ENCODE measurements around the gene CACNA1C.

The CACNA1C gene

DNA sequence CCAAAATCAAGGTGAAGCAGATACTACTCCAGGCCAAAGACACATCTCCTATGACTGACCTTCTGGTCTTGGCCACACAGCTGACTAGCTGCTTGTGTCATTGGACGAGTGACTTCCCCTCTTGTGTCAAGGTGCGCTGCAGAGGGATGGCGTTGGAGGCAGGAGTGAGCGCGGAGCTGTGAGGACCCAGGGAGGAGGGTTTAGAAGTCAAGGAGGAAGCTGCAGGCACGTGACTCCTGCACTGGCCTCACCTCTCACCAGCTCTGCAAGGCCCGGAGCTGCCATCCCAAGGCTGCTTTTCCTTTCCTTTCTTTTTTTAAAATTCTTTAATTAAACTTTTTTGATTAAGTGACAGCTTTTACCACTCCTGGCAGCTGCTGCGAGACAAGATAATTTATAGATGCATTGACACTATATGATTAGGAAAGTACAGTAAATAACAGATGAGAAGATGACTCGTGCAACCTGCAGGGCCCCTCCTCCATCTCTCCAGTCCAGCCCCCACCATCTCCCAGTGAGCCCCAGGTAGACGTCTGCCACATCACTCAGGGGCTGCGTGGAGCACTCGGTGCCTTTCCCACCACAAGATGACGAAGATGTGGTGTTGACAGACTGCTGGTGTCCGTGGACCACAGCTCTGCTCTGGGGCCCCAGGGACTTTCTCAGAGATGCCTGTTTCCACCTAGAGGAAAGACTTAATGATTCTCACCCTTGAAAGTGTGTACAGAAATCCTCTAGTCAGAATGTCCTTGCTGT is 350.6 kb downstream of the CACNA1C start:
- Histone ChIP-seq H3K4me1 (ENCODE audit: control insufficient read depth in 5 of 5, insufficient read depth in 5 of 5, low read length in 5 of 5) (peaks cover 0 to 3% (median 0%) of the 10 kb centered on the region in 5 donors), H3K9me3 (ENCODE audit: control insufficient read depth in 5 of 5, low read length in 5 of 5) (peaks cover 0 to 2% (median 0%) of the 10 kb centered on the region in 5 donors), H3K27ac (ENCODE audit: low read depth, low read length) (no peak overlapping the region), H3K36me3 (ENCODE audit: control insufficient read depth in 5 of 5, insufficient read depth in 5 of 5, low read length in 5 of 5) (no peaks in the 10 kb centered on the region), H3K4me3 (ENCODE audit: low read depth in 1 of 5, low read length in 5 of 5) (no peak overlapping the region), H3K9ac (ENCODE audit: low read length in 5 of 5) (no peak overlapping the region), H3K27me3 (ENCODE audit: control insufficient read depth in 5 of 5, insufficient read depth in 4 of 5, low read length in 5 of 5) (no peaks in the 10 kb centered on the region)

GRCh38 chr12:2405039-2405438 is 352.3 kb downstream of the CACNA1C start:
- no peak overlapping the region for H3K4me3 ChIP-seq (ENCODE audit: low read depth in 1 of 5, low read length in 5 of 5)

GRCh38 chr12:2406903-2407302 is 354.1 kb downstream of the CACNA1C start:
- Histone ChIP-seq H3K27me3 (ENCODE audit: control insufficient read depth in 5 of 5, insufficient read depth in 4 of 5, low read length in 5 of 5) (no peaks in the 10 kb centered on the region), H3K4me3 (ENCODE audit: low read depth in 1 of 5, low read length in 5 of 5) (no peak overlapping the region), H3K27ac (ENCODE audit: low read depth, low read length) (no peak overlapping the region), H3K9me3 (ENCODE audit: control insufficient read depth in 5 of 5, low read length in 5 of 5) (peaks cover 0 to 2% (median 0%) of the 10 kb centered on the region in 5 donors), H3K4me1 (ENCODE audit: control insufficient read depth in 5 of 5, insufficient read depth in 5 of 5, low read length in 5 of 5) (no peaks in the 10 kb centered on the region), H3K9ac (ENCODE audit: low read length in 5 of 5) (no peak overlapping the region), H3K36me3 (ENCODE audit: control insufficient read depth in 5 of 5, insufficient read depth in 5 of 5, low read length in 5 of 5) (no peaks in the 10 kb centered on the region)

More at GRCh38 chr12:2405039-2405438, 352.3 kb downstream of the CACNA1C start:
- H3K9me3 ChIP-seq (ENCODE audit: control insufficient read depth in 5 of 5, low read length in 5 of 5) = peaks cover 0 to 2% (median 0%) of the 10 kb centered on the region in 5 donors
- H3K9ac ChIP-seq (ENCODE audit: low read length in 5 of 5) = no peak overlapping the region
- no peak overlapping the region for H3K27ac ChIP-seq (ENCODE audit: low read depth, low read length)
- no peaks in the 10 kb centered on the region for H3K27me3 ChIP-seq (ENCODE audit: control insufficient read depth in 5 of 5, insufficient read depth in 4 of 5, low read length in 5 of 5)
- H3K4me1 ChIP-seq (ENCODE audit: control insufficient read depth in 5 of 5, insufficient read depth in 5 of 5, low read length in 5 of 5) = peaks cover 0 to 3% (median 0%) of the 10 kb centered on the region in 5 donors
- no peaks in the 10 kb centered on the region for H3K36me3 ChIP-seq (ENCODE audit: control insufficient read depth in 5 of 5, insufficient read depth in 5 of 5, low read length in 5 of 5)

DNA sequence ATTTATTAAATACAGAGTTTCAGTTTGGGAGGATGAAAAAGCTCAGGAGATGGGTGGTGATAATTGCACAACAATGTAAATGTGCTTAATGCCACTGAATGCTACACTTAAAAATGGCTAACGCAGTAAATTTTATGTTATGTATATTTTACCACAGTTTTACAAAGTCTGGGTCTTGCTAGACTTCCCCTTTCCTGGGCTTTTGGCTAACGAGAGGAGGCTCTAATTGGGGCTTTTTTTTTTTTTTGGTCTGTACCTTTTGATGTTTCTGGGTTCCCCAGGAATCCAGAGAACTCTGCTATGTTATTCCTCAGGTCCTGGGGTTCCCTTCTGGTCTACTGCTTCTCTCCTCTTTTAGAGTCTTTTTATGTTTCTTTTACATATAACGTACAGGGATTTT is 355.5 kb downstream of the CACNA1C start:
- no peaks in the 10 kb centered on the region for H3K4me1 ChIP-seq (ENCODE audit: control insufficient read depth in 5 of 5, insufficient read depth in 5 of 5, low read length in 5 of 5)
- no peaks in the 10 kb centered on the region for H3K27me3 ChIP-seq (ENCODE audit: control insufficient read depth in 5 of 5, insufficient read depth in 4 of 5, low read length in 5 of 5)
- H3K9me3 ChIP-seq (ENCODE audit: control insufficient read depth in 5 of 5, low read length in 5 of 5) = peaks cover 0 to 2% (median 0%) of the 10 kb centered on the region in 5 donors
- no peaks in the 10 kb centered on the region for H3K36me3 ChIP-seq (ENCODE audit: control insufficient read depth in 5 of 5, insufficient read depth in 5 of 5, low read length in 5 of 5)
- H3K27ac ChIP-seq (ENCODE audit: low read depth, low read length) = no peak overlapping the region
- H3K4me3 ChIP-seq (ENCODE audit: low read depth in 1 of 5, low read length in 5 of 5) = no peak overlapping the region
- H3K9ac ChIP-seq (ENCODE audit: low read length in 5 of 5) = no peak overlapping the region

DNA sequence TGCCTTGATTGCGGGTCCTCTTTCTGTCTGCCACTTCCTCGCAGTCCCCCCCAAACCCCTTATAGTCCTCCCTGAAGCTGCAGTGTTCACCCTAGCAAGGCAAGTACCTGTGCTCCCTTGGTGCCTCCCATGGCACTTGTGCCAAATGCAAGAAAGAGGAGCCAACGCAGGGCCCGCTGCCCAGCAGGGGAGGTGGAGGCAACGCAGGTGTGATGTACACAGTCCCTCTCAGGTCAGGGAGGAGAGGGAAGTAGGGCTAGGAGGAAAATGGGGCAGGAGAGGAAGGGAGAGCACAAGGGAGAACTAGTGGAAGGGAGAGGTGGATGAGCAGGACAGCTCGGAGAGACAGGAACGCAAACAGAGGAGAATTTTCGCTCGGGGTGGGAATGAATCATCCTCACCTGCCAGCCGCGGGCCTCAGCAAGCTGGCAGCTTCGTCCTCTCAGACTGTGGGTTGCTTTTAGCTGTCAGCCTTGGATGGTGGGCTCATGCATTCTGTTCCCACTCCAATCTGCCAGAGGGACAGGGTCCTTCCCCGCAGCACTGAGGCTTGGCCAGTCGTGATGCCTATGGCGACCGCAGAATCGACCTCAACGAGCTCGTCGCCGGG is 357.0 kb downstream of the CACNA1C start:
- no peaks in the 10 kb centered on the region for H3K4me1 ChIP-seq (ENCODE audit: control insufficient read depth in 5 of 5, insufficient read depth in 5 of 5, low read length in 5 of 5)
- no peak overlapping the region for H3K27ac ChIP-seq (ENCODE audit: low read depth, low read length)
- no peaks in the 10 kb centered on the region for H3K27me3 ChIP-seq (ENCODE audit: control insufficient read depth in 5 of 5, insufficient read depth in 4 of 5, low read length in 5 of 5)
- no peak overlapping the region for H3K9ac ChIP-seq (ENCODE audit: low read length in 5 of 5)
- H3K9me3 ChIP-seq (ENCODE audit: control insufficient read depth in 5 of 5, low read length in 5 of 5) = peaks cover 0 to 2% (median 0%) of the 10 kb centered on the region in 5 donors
- no peaks in the 10 kb centered on the region for H3K36me3 ChIP-seq (ENCODE audit: control insufficient read depth in 5 of 5, insufficient read depth in 5 of 5, low read length in 5 of 5)
- no peak overlapping the region for H3K4me3 ChIP-seq (ENCODE audit: low read depth in 1 of 5, low read length in 5 of 5)

- Histone ChIP-seq H3K4me3 (ENCODE audit: low read depth in 1 of 5, low read length in 5 of 5) (no peak overlapping the region), H3K27me3 (ENCODE audit: control insufficient read depth in 5 of 5, insufficient read depth in 4 of 5, low read length in 5 of 5) (no peaks in the 10 kb centered on the region), H3K4me1 (ENCODE audit: control insufficient read depth in 5 of 5, insufficient read depth in 5 of 5, low read length in 5 of 5) (peaks cover 0 to 3% (median 0%) of the 10 kb centered on the region in 5 donors), H3K27ac (ENCODE audit: low read depth, low read length) (no peak overlapping the region), H3K9me3 (ENCODE audit: control insufficient read depth in 5 of 5, low read length in 5 of 5) (peaks cover 0 to 2% (median 0%) of the 10 kb centered on the region in 5 donors), H3K9ac (ENCODE audit: low read length in 5 of 5) (no peak overlapping the region), H3K36me3 (ENCODE audit: control insufficient read depth in 5 of 5, insufficient read depth in 5 of 5, low read length in 5 of 5) (no peaks in the 10 kb centered on the region)
Observed at GRCh38 chr12:2410496-2410895, 357.7 kb downstream of the CACNA1C start.

GRCh38 chr12:2411011-2411410 is 358.2 kb downstream of the CACNA1C start:
- no peak overlapping the region for H3K27ac ChIP-seq (ENCODE audit: low read depth, low read length)
- peaks cover 0 to 3% (median 0%) of the 10 kb centered on the region in 5 donors for H3K4me1 ChIP-seq (ENCODE audit: control insufficient read depth in 5 of 5, insufficient read depth in 5 of 5, low read length in 5 of 5)

GRCh38 chr12:2411616-2412304 is 359.0 kb downstream of the CACNA1C start:
- H3K27ac ChIP-seq (ENCODE audit: low read depth, low read length) = no peak overlapping the region
- H3K4me3 ChIP-seq (ENCODE audit: low read depth in 1 of 5, low read length in 5 of 5) = no peak overlapping the region
- no peaks in the 10 kb centered on the region for H3K36me3 ChIP-seq (ENCODE audit: control insufficient read depth in 5 of 5, insufficient read depth in 5 of 5, low read length in 5 of 5)
- no peaks in the 10 kb centered on the region for H3K9me3 ChIP-seq (ENCODE audit: control insufficient read depth in 5 of 5, low read length in 5 of 5)
- peaks cover 0 to 3% (median 0%) of the 10 kb centered on the region in 5 donors for H3K4me1 ChIP-seq (ENCODE audit: control insufficient read depth in 5 of 5, insufficient read depth in 5 of 5, low read length in 5 of 5)
- no peaks in the 10 kb centered on the region for H3K27me3 ChIP-seq (ENCODE audit: control insufficient read depth in 5 of 5, insufficient read depth in 4 of 5, low read length in 5 of 5)
- no peak overlapping the region for H3K9ac ChIP-seq (ENCODE audit: low read length in 5 of 5)

More at GRCh38 chr12:2411011-2411410, 358.2 kb downstream of the CACNA1C start:
- Histone ChIP-seq H3K9ac (ENCODE audit: low read length in 5 of 5) (no peak overlapping the region), H3K9me3 (ENCODE audit: control insufficient read depth in 5 of 5, low read length in 5 of 5) (peaks cover 0 to 2% (median 0%) of the 10 kb centered on the region in 5 donors), H3K4me3 (ENCODE audit: low read depth in 1 of 5, low read length in 5 of 5) (no peak overlapping the region), H3K27me3 (ENCODE audit: control insufficient read depth in 5 of 5, insufficient read depth in 4 of 5, low read length in 5 of 5) (no peaks in the 10 kb centered on the region), H3K36me3 (ENCODE audit: control insufficient read depth in 5 of 5, insufficient read depth in 5 of 5, low read length in 5 of 5) (no peaks in the 10 kb centered on the region)

GRCh38 chr12:2412305-2412643 is 359.5 kb downstream of the CACNA1C start:
- peaks cover 0 to 3% (median 0%) of the 10 kb centered on the region in 5 donors for H3K4me1 ChIP-seq (ENCODE audit: control insufficient read depth in 5 of 5, insufficient read depth in 5 of 5, low read length in 5 of 5)
- H3K27ac ChIP-seq (ENCODE audit: low read depth, low read length) = no peak overlapping the region
- H3K9ac ChIP-seq (ENCODE audit: low read length in 5 of 5) = no peak overlapping the region
- H3K27me3 ChIP-seq (ENCODE audit: control insufficient read depth in 5 of 5, insufficient read depth in 4 of 5, low read length in 5 of 5) = no peaks in the 10 kb centered on the region
- no peaks in the 10 kb centered on the region for H3K36me3 ChIP-seq (ENCODE audit: control insufficient read depth in 5 of 5, insufficient read depth in 5 of 5, low read length in 5 of 5)
- no peaks in the 10 kb centered on the region for H3K9me3 ChIP-seq (ENCODE audit: control insufficient read depth in 5 of 5, low read length in 5 of 5)
- H3K4me3 ChIP-seq (ENCODE audit: low read depth in 1 of 5, low read length in 5 of 5) = no peak overlapping the region

DNA sequence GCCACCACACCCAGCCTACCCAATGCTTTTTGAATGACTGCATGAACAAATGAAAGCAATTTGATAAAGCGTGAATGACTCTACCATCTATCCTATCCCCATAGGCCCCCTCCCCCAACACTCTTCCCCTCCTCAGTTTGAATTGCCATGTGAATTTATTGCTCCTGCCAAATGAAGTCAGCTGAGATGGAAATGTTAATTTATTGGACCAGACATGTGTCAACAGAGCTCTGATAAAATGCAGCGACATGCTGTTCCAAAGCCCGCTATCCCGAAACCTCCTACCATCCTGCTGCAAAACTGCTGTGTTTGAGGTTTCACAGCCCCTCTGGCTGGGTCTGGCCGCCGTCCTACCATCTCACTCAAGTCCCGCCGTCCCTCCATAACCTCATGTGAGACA is 360.5 kb downstream of the CACNA1C start:
- peaks cover 0 to 3% (median 0%) of the 10 kb centered on the region in 5 donors for H3K4me1 ChIP-seq (ENCODE audit: control insufficient read depth in 5 of 5, insufficient read depth in 5 of 5, low read length in 5 of 5)
- H3K36me3 ChIP-seq (ENCODE audit: control insufficient read depth in 5 of 5, insufficient read depth in 5 of 5, low read length in 5 of 5) = no peaks in the 10 kb centered on the region
- no peak overlapping the region for H3K27ac ChIP-seq (ENCODE audit: low read depth, low read length)
- H3K4me3 ChIP-seq (ENCODE audit: low read depth in 1 of 5, low read length in 5 of 5) = no peak overlapping the region
- H3K9me3 ChIP-seq (ENCODE audit: control insufficient read depth in 5 of 5, low read length in 5 of 5) = no peaks in the 10 kb centered on the region
- no peak overlapping the region for H3K9ac ChIP-seq (ENCODE audit: low read length in 5 of 5)
- no peaks in the 10 kb centered on the region for H3K27me3 ChIP-seq (ENCODE audit: control insufficient read depth in 5 of 5, insufficient read depth in 4 of 5, low read length in 5 of 5)
